ENCODE results near the gene PIP5K1B. TPM values are rescaled to one million over a fixed set of nuclear protein-coding genes. Genes with fewer than 3 reads are reported as not detected.

PIP5K1B gene
- total RNA-seq, 1 experiment from 2014 or later = not detected

DNA sequence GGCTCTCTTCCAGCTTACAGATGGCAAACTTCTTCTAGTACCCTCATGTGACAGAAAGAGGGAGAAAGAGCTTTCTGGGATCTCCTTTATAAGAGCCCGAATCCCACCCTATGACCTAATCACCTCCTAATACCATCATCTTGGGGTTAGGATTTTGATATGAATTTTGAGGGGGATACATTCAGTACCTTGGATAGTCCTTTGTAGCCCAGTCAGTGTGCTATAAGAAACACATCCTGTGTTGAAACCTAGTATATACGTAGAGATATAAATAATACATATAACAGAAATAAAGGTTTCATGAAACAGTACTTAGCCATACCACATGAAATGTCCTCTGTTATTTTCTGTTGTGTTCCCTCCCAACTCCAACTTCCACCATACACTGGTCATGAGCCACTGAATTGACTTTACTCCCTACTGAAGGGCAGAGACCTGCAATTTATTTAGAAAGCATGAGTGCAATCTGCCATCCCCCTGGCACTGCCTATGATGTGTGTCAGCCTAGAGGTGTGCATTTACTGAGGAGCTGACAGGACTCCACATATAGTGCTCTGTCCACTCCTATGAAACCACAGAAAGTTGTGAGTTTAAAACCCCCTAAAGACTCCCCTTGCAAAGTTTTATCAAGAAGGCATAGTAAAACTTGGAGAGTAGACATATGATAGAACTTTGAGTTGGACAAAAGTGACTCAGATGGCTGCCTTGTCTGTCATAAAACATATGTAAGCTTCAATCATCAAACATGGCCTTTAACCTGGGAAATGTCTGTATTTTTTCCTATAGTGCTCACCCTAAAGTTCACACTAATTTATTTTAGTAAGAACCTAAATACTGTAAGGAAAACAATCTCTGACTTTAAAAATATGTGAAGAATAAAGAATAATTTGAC, 12.8 kb downstream of the PIP5K1B start:
- no peak for ATAC-seq
- intact Hi-C loops (cut with micrococcal nuclease) = loop anchor here (5.0 kb wide), 1 partner anchor 45 kb away; no protein-coding TSS in a partner anchor

DNA sequence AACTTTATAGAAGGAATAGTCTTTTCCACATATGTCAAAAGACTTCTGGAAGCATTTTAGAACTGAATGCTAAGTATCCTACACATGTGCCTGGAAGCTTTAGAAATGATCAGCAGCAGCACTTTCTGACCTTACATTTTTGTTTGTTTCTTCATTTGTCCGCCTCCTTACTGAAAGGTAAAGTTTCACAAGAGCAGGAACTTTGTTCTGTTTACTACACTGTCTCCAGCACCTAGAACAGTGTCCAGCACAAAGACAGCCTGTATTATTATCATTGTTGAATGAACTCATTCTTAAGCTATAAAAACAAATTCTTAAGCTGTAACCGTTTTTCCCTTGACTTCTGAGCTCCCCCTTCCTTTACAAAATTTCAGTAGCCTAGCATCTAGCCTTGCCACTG, 14.8 kb downstream of the PIP5K1B start:
- no peak for TF ChIP-seq EZH2 (IDR thresholded peaks at IDR 0.05; ENCODE audit: low read length, unreplicated experiment)
- TF ChIP-seq, protein P1, sequence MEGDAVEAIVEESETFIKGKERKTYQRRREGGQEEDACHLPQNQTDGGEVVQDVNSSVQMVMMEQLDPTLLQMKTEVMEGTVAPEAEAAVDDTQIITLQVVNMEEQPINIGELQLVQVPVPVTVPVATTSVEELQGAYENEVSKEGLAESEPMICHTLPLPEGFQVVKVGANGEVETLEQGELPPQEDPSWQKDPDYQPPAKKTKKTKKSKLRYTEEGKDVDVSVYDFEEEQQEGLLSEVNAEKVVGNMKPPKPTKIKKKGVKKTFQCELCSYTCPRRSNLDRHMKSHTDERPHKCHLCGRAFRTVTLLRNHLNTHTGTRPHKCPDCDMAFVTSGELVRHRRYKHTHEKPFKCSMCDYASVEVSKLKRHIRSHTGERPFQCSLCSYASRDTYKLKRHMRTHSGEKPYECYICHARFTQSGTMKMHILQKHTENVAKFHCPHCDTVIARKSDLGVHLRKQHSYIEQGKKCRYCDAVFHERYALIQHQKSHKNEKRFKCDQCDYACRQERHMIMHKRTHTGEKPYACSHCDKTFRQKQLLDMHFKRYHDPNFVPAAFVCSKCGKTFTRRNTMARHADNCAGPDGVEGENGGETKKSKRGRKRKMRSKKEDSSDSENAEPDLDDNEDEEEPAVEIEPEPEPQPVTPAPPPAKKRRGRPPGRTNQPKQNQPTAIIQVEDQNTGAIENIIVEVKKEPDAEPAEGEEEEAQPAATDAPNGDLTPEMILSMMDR (conservative IDR thresholded peaks at IDR 0.05; ENCODE audit: low read depth, low read length) = no peak
- TF ChIP-seq EZH2phosphoT487 (IDR thresholded peaks at IDR 0.05; ENCODE audit: borderline replicate concordance, low read length) = no peak
- H3K9me3 ChIP-seq (ENCODE audit: low read length) = no peaks in the 10 kb centered on the region
- no peaks in the 10 kb centered on the region for H3K36me3 ChIP-seq (ENCODE audit: low read depth, low read length)
- no peak overlapping the region for H3K27ac ChIP-seq (ENCODE audit: low read length)
- no peaks in the 10 kb centered on the region for H3F3A ChIP-seq (ENCODE audit: low read length, unreplicated experiment)
- intact Hi-C loops (cut with micrococcal nuclease) = loop anchor here (5.0 kb wide), 1 partner anchor 42 kb away; no protein-coding TSS in a partner anchor
- H3K9ac ChIP-seq (ENCODE audit: low read length) = no peak overlapping the region
- no peak overlapping the region for H3K4me3 ChIP-seq (ENCODE audit: low read length)
- ATAC-seq (no peak), DNase-seq (no peak)
- peaks cover 60% of the 10 kb centered on the region for H3K27me3 ChIP-seq (ENCODE audit: low read length)
- no peak overlapping the region for H3K4me2 ChIP-seq (ENCODE audit: low read length)
- ChIA-PET POLR2A (ENCODE audit: unreplicated experiment) (no interaction called here), CTCF (no interaction called here)
- H4K20me1 ChIP-seq (ENCODE audit: low read length) = no peaks in the 10 kb centered on the region
- BruUV-seq (replicated peaks) = no TSS peak
- H2AFZ ChIP-seq (ENCODE audit: low read length) = no peak overlapping the region
- no peaks in the 10 kb centered on the region for H3K4me1 ChIP-seq (ENCODE audit: insufficient read depth, low read length)
- H3K79me2 ChIP-seq (ENCODE audit: low read length) = no peaks in the 10 kb centered on the region
- no peaks in the 10 kb centered on the region for H3K9me2 ChIP-seq (replicated peaks; ENCODE audit: low read length)

More for the DNA sequence above, 12.8 kb downstream of the PIP5K1B start:
- H3K27ac ChIP-seq (ENCODE audit: low read length) = no peak overlapping the region
- H3K9me2 ChIP-seq (replicated peaks; ENCODE audit: low read length) = no peaks in the 10 kb centered on the region
- TF ChIP-seq EZH2 (IDR thresholded peaks at IDR 0.05; ENCODE audit: low read length, unreplicated experiment) (no peak), EZH2phosphoT487 (IDR thresholded peaks at IDR 0.05; ENCODE audit: borderline replicate concordance, low read length) (no peak)
- TF ChIP-seq, protein P1 (conservative IDR thresholded peaks at IDR 0.05; ENCODE audit: low read depth, low read length) = no peak
- CTCF ChIA-PET = no interaction called here
- H3F3A ChIP-seq (ENCODE audit: low read length, unreplicated experiment) = no peaks in the 10 kb centered on the region
- H3K9me3 ChIP-seq (ENCODE audit: low read length) = no peaks in the 10 kb centered on the region
- POLR2A ChIA-PET (ENCODE audit: unreplicated experiment) = no interaction called here
- H3K27me3 ChIP-seq (ENCODE audit: low read length) = peaks cover 59% of the 10 kb centered on the region
- H4K20me1 ChIP-seq (ENCODE audit: low read length) = no peaks in the 10 kb centered on the region
- no TSS peak for BruUV-seq (replicated peaks)
- no peak for DNase-seq
- no peak overlapping the region for H3K9ac ChIP-seq (ENCODE audit: low read length)
- no peaks in the 10 kb centered on the region for H3K79me2 ChIP-seq (ENCODE audit: low read length)
- no peak overlapping the region for H2AFZ ChIP-seq (ENCODE audit: low read length)
- no peaks in the 10 kb centered on the region for H3K36me3 ChIP-seq (ENCODE audit: low read depth, low read length)
- H3K4me3 ChIP-seq (ENCODE audit: low read length) = no peak overlapping the region
- no peak overlapping the region for H3K4me2 ChIP-seq (ENCODE audit: low read length)
- H3K4me1 ChIP-seq (ENCODE audit: insufficient read depth, low read length) = no peaks in the 10 kb centered on the region

Measured in PC-3 (cell line).